Smooth muscle cell (in vitro differentiated cells): ENCODE measurements around the gene BDH1. TPM values are rescaled to one million over a fixed set of nuclear protein-coding genes. Genes with fewer than 3 reads are reported as not detected.
"Not testable (repeated sequence)": the region's sequence is repeated elsewhere in the genome, so short reads cannot be mapped to it uniquely, and the experiment has no call there.

Experiments used
- DNase-seq: peaks from one replicate; lab custom pipeline; 2025; ENCODE audit not compliant: unreplicated experiment; lab: John Stamatoyannopoulos, UW
- H2AFZ ChIP-seq: fragments of 200-600 bp; sonication (generic); 2 replicates; pipeline ENCODE4 v1.6.0; 2016; ENCODE audit warnings: antibody characterized with exemption, low read depth, mild to moderate bottlenecking
- H3F3A ChIP-seq: fragments of 200-600 bp; sonication (generic); 2 replicates; pipeline ENCODE4 v1.6.0; 2017; ENCODE audit warnings: antibody characterized with exemption, low read depth
- H3K27ac ChIP-seq: fragments of 200-600 bp; sonication (generic); 2 replicates; pipeline ENCODE4 v1.5.1; 2016; ENCODE audit warnings: low read depth, mild to moderate bottlenecking
- H3K27me3 ChIP-seq: fragments of 200-600 bp; sonication (generic); 2 replicates; pipeline ENCODE4 v1.6.1; 2016; ENCODE audit warnings: low read depth, mild to moderate bottlenecking
- H3K36me3 ChIP-seq: fragments of 200-600 bp; sonication (generic); 2 replicates; pipeline ENCODE4 v1.5.1; 2016; ENCODE audit warnings: low read depth
- H3K4me1 ChIP-seq: fragments of 200-600 bp; sonication (generic); 2 replicates; pipeline ENCODE4 v1.5.1; 2016; ENCODE audit warnings: low read depth
- H3K4me2 ChIP-seq: fragments of 200-600 bp; sonication (generic); 2 replicates; pipeline ENCODE4 v1.6.0; 2016; ENCODE audit warnings: mild to moderate bottlenecking
- H3K4me3 ChIP-seq: fragments of 200-600 bp; sonication (generic); 2 replicates; pipeline ENCODE4 v1.5.1; 2016; ENCODE audit warnings: mild to moderate bottlenecking
- H3K79me2 ChIP-seq: fragments of 200-600 bp; sonication (generic); 2 replicates; pipeline ENCODE4 v1.6.0; 2016; ENCODE audit warnings: low read depth, mild to moderate bottlenecking
- H3K9ac ChIP-seq: fragments of 200-600 bp; sonication (generic); 2 replicates; pipeline ENCODE4 v1.6.0; 2016; ENCODE audit warnings: low read depth
- H3K9me3 ChIP-seq: fragments of 200-600 bp; sonication (generic); replicated peaks from 2 replicates; pipeline ENCODE4 v1.5.1; 2016; ENCODE audit warnings: low read depth
- H4K20me1 ChIP-seq: fragments of 200-600 bp; sonication (generic); 2 replicates; pipeline ENCODE4 v1.6.0; 2016; ENCODE audit warnings: low read depth
- CTCF ChIP-seq: fragments of 200-600 bp; sonication (generic); IDR thresholded peaks from 2 replicates; pipeline ENCODE4 v1.5.1; 2017; ENCODE audit warnings: borderline replicate concordance, mild to moderate bottlenecking, antibody characterized with exemption; ENCODE audit not compliant: insufficient read depth, poor library complexity, severe bottlenecking
- WGBS: methylation state at CpG from one replicate; pipeline ENCODE4 v1.1.7; 2016; ENCODE audit warnings: low lambda C conversion rate; 5-methylcytosine and 5-hydroxymethylcytosine counted together
- polyA plus RNA-seq: library from polyadenylated mRNA; unstranded; fragments of >200 nt; fragmentation: Nextera tagmentation; extraction: Ambion mirVana; gene quantifications from 2 replicates; pipeline ENCODE4 v1.2.1, GENCODE V29; 2016
- total RNA-seq: library from RNA; depleted of rRNA; stranded (reverse); fragments of >200 nt; gene quantifications from 2 replicates; pipeline ENCODE4 v1.2.3, GENCODE V29; 2014

The BDH1 gene
- total and polyA plus RNA-seq, 2 experiments from 2014 or later, result 4.0 to 7.2 TPM

GRCh38 chr3:197591816-197592215, 36.0 kb upstream of the BDH1 start:
- Histone ChIP-seq H3K9me3 (no peaks in the 10 kb centered on the region), H3K9ac (no peak overlapping the region), H3K27me3 (no peaks in the 10 kb centered on the region), H3K4me2 (no peak overlapping the region), H3K36me3 (no peaks in the 10 kb centered on the region), H4K20me1 (no peaks in the 10 kb centered on the region), H3K4me1 (no peaks in the 10 kb centered on the region), H3K27ac (no peak overlapping the region), H3K79me2 (no peaks in the 10 kb centered on the region), H3K4me3 (no peak overlapping the region), H2AFZ (no peak overlapping the region), H3F3A (no peaks in the 10 kb centered on the region)
- 97% methylated on average over 6 of the region's 6 CpGs for WGBS
- DNase-seq, result no peak
- no peak for TF ChIP-seq CTCF

DNA sequence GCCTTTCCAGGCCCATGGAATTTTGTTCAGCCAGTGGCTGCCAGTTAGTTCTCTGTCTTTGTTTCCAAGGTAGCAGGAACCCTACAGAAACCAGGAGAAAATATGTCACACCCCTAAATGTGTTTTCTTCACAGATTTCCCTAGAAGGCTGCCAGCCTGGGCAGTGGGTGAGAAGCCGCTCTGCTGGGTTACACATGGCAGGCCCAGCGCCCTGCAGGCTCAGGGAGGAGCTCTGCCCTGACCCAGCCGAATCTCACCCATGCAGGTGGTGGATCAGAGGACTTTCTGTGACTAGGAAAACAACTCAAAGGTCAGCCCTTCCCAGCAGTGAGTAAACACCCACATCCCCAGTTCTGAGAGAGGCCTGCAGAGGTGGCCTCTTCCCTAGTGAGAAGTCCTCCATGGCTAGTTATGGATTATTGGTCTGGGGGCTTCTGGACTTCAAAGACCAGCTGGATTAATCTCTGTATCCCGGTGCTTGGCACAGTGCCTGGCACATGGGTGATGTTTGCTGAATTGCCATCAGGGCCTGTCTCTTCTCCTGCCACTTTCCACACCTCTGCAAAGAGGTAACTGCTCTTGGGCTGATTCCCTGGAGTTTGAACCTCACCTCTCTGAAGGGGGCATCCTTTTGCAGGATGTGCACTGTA, 34.7 kb upstream of the BDH1 start:
- no peak overlapping the region for H3K27ac ChIP-seq
- no peak for DNase-seq
- H3K9me3 ChIP-seq, result no peaks in the 10 kb centered on the region
- H3K36me3 ChIP-seq, result no peaks in the 10 kb centered on the region
- H3F3A ChIP-seq, result no peaks in the 10 kb centered on the region
- H3K4me2 ChIP-seq, result no peak overlapping the region
- no peaks in the 10 kb centered on the region for H3K4me1 ChIP-seq
- no peaks in the 10 kb centered on the region for H3K27me3 ChIP-seq
- H4K20me1 ChIP-seq, result no peaks in the 10 kb centered on the region
- H3K79me2 ChIP-seq, result no peaks in the 10 kb centered on the region
- 88% methylated on average over 4 of the region's 4 CpGs for WGBS
- no peak overlapping the region for H3K9ac ChIP-seq
- H3K4me3 ChIP-seq, result no peak overlapping the region
- H2AFZ ChIP-seq, result no peak overlapping the region
- TF ChIP-seq CTCF, result no peak

GRCh38 chr3:197589545-197589944, 33.8 kb upstream of the BDH1 start:
- Histone ChIP-seq H3F3A (no peaks in the 10 kb centered on the region), H3K79me2 (no peaks in the 10 kb centered on the region), H3K4me3 (no peak overlapping the region), H4K20me1 (no peaks in the 10 kb centered on the region), H2AFZ (no peak overlapping the region), H3K27me3 (no peaks in the 10 kb centered on the region), H3K4me1 (no peaks in the 10 kb centered on the region), H3K4me2 (no peak overlapping the region), H3K9ac (no peak overlapping the region), H3K36me3 (no peaks in the 10 kb centered on the region), H3K9me3 (no peaks in the 10 kb centered on the region), H3K27ac (no peak overlapping the region)
- no peak for TF ChIP-seq CTCF
- DNase-seq, result no peak
- WGBS, result 92% methylated on average over 13 of the region's 13 CpGs

GRCh38 chr3:197586768-197587167, 31.0 kb upstream of the BDH1 start:
- 90% methylated on average over 11 of the region's 11 CpGs for WGBS
- H3K9me3 ChIP-seq, H3K4me3 ChIP-seq, H3K4me2 ChIP-seq, H3K27me3 ChIP-seq, H3K4me1 ChIP-seq, H3K27ac ChIP-seq, H3K9ac ChIP-seq, H3F3A ChIP-seq, H2AFZ ChIP-seq, H4K20me1 ChIP-seq, H3K79me2 ChIP-seq, DNase-seq, H3K36me3 ChIP-seq: not testable (repeated sequence)
